Osteoblast (primary cell): ENCODE measurements around the gene LLGL1. TPM values are rescaled to one million over a fixed set of nuclear protein-coding genes. Genes with fewer than 3 reads are reported as not detected.

ENCODE experiments used
- DNase-seq: peaks from one replicate; pipeline ENCODE4 v3.0.0; 2011; ENCODE audit warnings: low spot score, mixed read lengths; ENCODE audit not compliant: insufficient read length; ENCODE audit errors: missing footprints
- H2AFZ ChIP-seq: 2 replicates; pipeline ENCODE4 v1.6.0; 2011; ENCODE audit warnings: mild to moderate bottlenecking, low read length
- H3K27ac ChIP-seq: 2 replicates; pipeline ENCODE4 v1.5.1; 2011; ENCODE audit warnings: mild to moderate bottlenecking, low read depth, low read length, moderate library complexity
- H3K27me3 ChIP-seq: 2 replicates; pipeline ENCODE4 v1.6.0; 2012; ENCODE audit warnings: mild to moderate bottlenecking, control low read depth, inconsistent platforms, low read length, moderate library complexity; ENCODE audit not compliant: insufficient read depth
- H3K36me3 ChIP-seq: 2 replicates; pipeline ENCODE4 v1.5.1; 2011; ENCODE audit warnings: mild to moderate bottlenecking, low read length, control low read depth, moderate library complexity; ENCODE audit not compliant: insufficient read depth
- H3K4me1 ChIP-seq: 2 replicates; pipeline ENCODE4 v1.5.1; 2011; ENCODE audit warnings: mild to moderate bottlenecking, low read length, control low read depth, moderate library complexity; ENCODE audit not compliant: insufficient read depth
- H3K4me2 ChIP-seq: 2 replicates; pipeline ENCODE4 v1.6.0; 2011; ENCODE audit warnings: mild to moderate bottlenecking, low read length; ENCODE audit not compliant: insufficient read depth
- H3K4me3 ChIP-seq: fragments of 200-600 bp; sonication (generic); 3 replicates; pipeline ENCODE4 v1.5.1; 2012; ENCODE audit warnings: mild to moderate bottlenecking, low read length, inconsistent platforms; ENCODE audit not compliant: insufficient read depth
- H3K79me2 ChIP-seq: 2 replicates; pipeline ENCODE4 v1.6.0; 2012; ENCODE audit warnings: mild to moderate bottlenecking, low read length, control low read depth, inconsistent platforms; ENCODE audit not compliant: insufficient read depth
- H3K9me3 ChIP-seq: 2 replicates; pipeline ENCODE4 v1.5.1; 2011; ENCODE audit warnings: low read depth, low read length, control low read depth
- H4K20me1 ChIP-seq: 2 replicates; pipeline ENCODE4 v1.6.0; 2012; ENCODE audit warnings: mild to moderate bottlenecking, low read length, control low read depth; ENCODE audit not compliant: insufficient read depth
- CTCF ChIP-seq: IDR thresholded peaks from 2 replicates; pipeline ENCODE4 v1.5.1; 2011; ENCODE audit warnings: mild to moderate bottlenecking, low read depth, low read length, moderate library complexity; ENCODE audit errors: extremely low read depth
- total RNA-seq: library from RNA; depleted of rRNA; stranded (reverse); fragments of >200 nt; gene quantifications from 2 replicates; pipeline ENCODE4 v1.2.3, GENCODE V29; 2012

LLGL1 gene
- total RNA-seq, 1 donor: 50.3 TPM

GRCh38 chr17:18251204-18251603 is 25.8 kb downstream of the LLGL1 start:
- Histone ChIP-seq H3K27ac (no peak overlapping the region), H3K4me2 (no peak overlapping the region), H3K79me2 (peaks cover 30% of the 10 kb centered on the region), H4K20me1 (peaks cover 41% of the 10 kb centered on the region), H3K4me3 (no peak overlapping the region), H2AFZ (no peak overlapping the region), H3K4me1 (no peaks in the 10 kb centered on the region), H3K27me3 (no peaks in the 10 kb centered on the region), H3K36me3 (peaks cover 94% of the 10 kb centered on the region), H3K9me3 (no peaks in the 10 kb centered on the region)
- no peak for TF ChIP-seq CTCF
- DNase-seq: no peak

- DNase-seq: no peak
- Histone ChIP-seq H3K9me3 (no peaks in the 10 kb centered on the region), H4K20me1 (peaks cover 46% of the 10 kb centered on the region), H3K4me1 (peaks cover 3% of the 10 kb centered on the region), H3K36me3 (peaks cover 91% of the 10 kb centered on the region), H2AFZ (no peak overlapping the region), H3K27me3 (no peaks in the 10 kb centered on the region), H3K27ac (no peak overlapping the region), H3K4me2 (no peak overlapping the region), H3K79me2 (peaks cover 39% of the 10 kb centered on the region), H3K4me3 (no peak overlapping the region)
- no peak for TF ChIP-seq CTCF
These were observed 26.7 kb downstream of the LLGL1 start for GRCh38 chr17:18252160-18252559.

GRCh38 chr17:18253187-18253884 is 27.9 kb downstream of the LLGL1 start:
- Histone ChIP-seq H3K9me3 (no peaks in the 10 kb centered on the region), H3K4me1 (peaks cover 9% of the 10 kb centered on the region), H3K79me2 (peaks cover 49% of the 10 kb centered on the region), H3K36me3 (peaks cover 80% of the 10 kb centered on the region), H3K4me2 (no peak overlapping the region), H2AFZ (no peak overlapping the region), H3K4me3 (no peak overlapping the region), H4K20me1 (peaks cover 43% of the 10 kb centered on the region), H3K27ac (no peak overlapping the region), H3K27me3 (no peaks in the 10 kb centered on the region)
- no peak for TF ChIP-seq CTCF
- no peak for DNase-seq

- H2AFZ ChIP-seq: no peak overlapping the region
- no peaks in the 10 kb centered on the region for H3K27me3 ChIP-seq
- H3K27ac ChIP-seq: no peak overlapping the region
- H3K9me3 ChIP-seq: no peaks in the 10 kb centered on the region
- H3K79me2 ChIP-seq: peaks cover 52% of the 10 kb centered on the region
- peaks cover 37% of the 10 kb centered on the region for H4K20me1 ChIP-seq
- TF ChIP-seq CTCF: no peak
- peaks cover 15% of the 10 kb centered on the region for H3K4me1 ChIP-seq
- no peak overlapping the region for H3K4me3 ChIP-seq
- no peak for DNase-seq
- H3K4me2 ChIP-seq: no peak overlapping the region
- peaks cover 71% of the 10 kb centered on the region for H3K36me3 ChIP-seq
These were observed 28.7 kb downstream of the LLGL1 start for GRCh38 chr17:18253947-18254821.
